Thyroid gland (tissue), 4 donors: Measurements from ENCODE around the gene MALT1. TPM values are rescaled to one million over a fixed set of nuclear protein-coding genes. Genes with fewer than 3 reads are reported as not detected.

ENCODE experiments used
- DNase-seq, 2 donors: peaks; one replicate each; pipeline ENCODE4 v3.0.0-alpha.2; 2019
- H3K27ac ChIP-seq, 3 donors: fragments of 200-600 bp; sonication (generic); 1 replicate in 2 of 3; 2 replicates in 1 of 3; pipeline ENCODE4 v1.5.1; 2016 to 2019; ENCODE audit warnings: mild to moderate bottlenecking in 1 of 3, moderate library complexity in 1 of 3
- H3K27me3 ChIP-seq: fragments of 200-600 bp; sonication (generic); one replicate; pipeline ENCODE4 v1.5.1; 2019
- H3K36me3 ChIP-seq, 2 donors: fragments of 200-600 bp; sonication (generic); one replicate each; pipeline ENCODE4 v1.5.1; 2016 to 2019
- H3K4me1 ChIP-seq, 2 donors: fragments of 200-600 bp; sonication (generic); one replicate each; pipeline ENCODE4 v1.5.1; 2017 to 2019
- H3K4me3 ChIP-seq, 3 donors: fragments of 200-600 bp; sonication (generic); replicated peaks in 1 of 3; 1 replicate in 2 of 3; 2 replicates in 1 of 3; pipeline ENCODE4 v1.5.1; 2016; ENCODE audit warnings: mild to moderate bottlenecking in 1 of 3
- H3K9me3 ChIP-seq: fragments of 200-600 bp; sonication (generic); one replicate; pipeline ENCODE4 v1.5.1; 2017
- CTCF ChIP-seq, 6 experiments: fragments of 200-600 bp in 3 of 6; fragments of 450-650 bp in 3 of 6; sonication (generic) in 3 of 6; IDR thresholded peaks; one replicate each; pipeline ENCODE4 v1.5.1; 2016 to 2019; ENCODE audit warnings: antibody characterized with exemption in 6 of 6, mild to moderate bottlenecking in 2 of 6, inconsistent platforms in 1 of 6, moderate library complexity in 1 of 6
- POLR2A ChIP-seq, 2 donors: fragments of 450-650 bp; IDR thresholded peaks; one replicate each; pipeline ENCODE4 v1.6.1; 2017; ENCODE audit warnings: antibody characterized with exemption in 2 of 2, mild to moderate bottlenecking in 2 of 2, moderate library complexity in 1 of 2
- WGBS, 2 donors: methylation state at CpG; one replicate each; pipeline ENCODE4 v1.1.5; 2017; 5-methylcytosine and 5-hydroxymethylcytosine counted together
- intact Hi-C: fragments of 100-400 bp; cut with DNase I; formaldehyde crosslinking; loops from one replicate; pipeline ENCODE4 v1.15.1; 2023
- total RNA-seq, 4 donors: library from RNA; depleted of rRNA; stranded (reverse); fragments of >200 nt; gene quantifications; one replicate each; pipeline ENCODE4 v1.2.3, GENCODE V29; 2016

Gene MALT1
- total RNA-seq, 4 donors from 2014 or later, result 26.3 to 42.1 (median 30.2) TPM

- Histone ChIP-seq H3K36me3 (peaks cover 3% of the 10 kb centered on the region in 2 donors), H3K4me3 (no peak overlapping the region), H3K9me3 (no peaks in the 10 kb centered on the region), H3K27me3 (no peaks in the 10 kb centered on the region), H3K27ac (no peak overlapping the region), H3K4me1 (no peaks in the 10 kb centered on the region)
- DNase-seq, result no peak
- TF ChIP-seq CTCF (IDR thresholded peaks at IDR 0.05) (no peak), POLR2A (IDR thresholded peaks at IDR 0.05) (no peak)
- WGBS, 2 donors, result 96 to 97% methylated on average over 5 of the region's 5 CpGs
- intact Hi-C loops, result no loop called here
Observed at GRCh38 chr18:58695772-58696171, 24.5 kb downstream of the MALT1 start.

GRCh38 chr18:58697146-58697545, 25.9 kb downstream of the MALT1 start:
- Histone ChIP-seq H3K36me3 (peaks cover 6 to 13% of the 10 kb centered on the region in 2 donors), H3K27me3 (no peaks in the 10 kb centered on the region), H3K4me1 (no peaks in the 10 kb centered on the region), H3K27ac (no peak overlapping the region), H3K9me3 (no peaks in the 10 kb centered on the region), H3K4me3 (no peak overlapping the region)
- WGBS, 2 donors, result 91 to 92% methylated on average over 4 of the region's 4 CpGs
- TF ChIP-seq CTCF (IDR thresholded peaks at IDR 0.05) (no peak), POLR2A (IDR thresholded peaks at IDR 0.05) (no peak)
- intact Hi-C loops, result no loop called here
- no peak for DNase-seq

GRCh38 chr18:58698701-58699193, 27.5 kb downstream of the MALT1 start:
- Histone ChIP-seq H3K27ac (no peak overlapping the region), H3K36me3 (peaks cover 6 to 13% of the 10 kb centered on the region in 2 donors), H3K4me1 (no peaks in the 10 kb centered on the region), H3K4me3 (no peak overlapping the region), H3K9me3 (no peaks in the 10 kb centered on the region), H3K27me3 (no peaks in the 10 kb centered on the region)
- DNase-seq, result no peak
- intact Hi-C loops, result no loop called here
- 89 to 94% methylated on average over 2 of the region's 2 CpGs for WGBS, 2 donors
- TF ChIP-seq POLR2A (IDR thresholded peaks at IDR 0.05) (no peak), CTCF (IDR thresholded peaks at IDR 0.05) (no peak)

GRCh38 chr18:58699551-58699950, 28.3 kb downstream of the MALT1 start:
- no peak overlapping the region for H3K4me3 ChIP-seq
- no peaks in the 10 kb centered on the region for H3K9me3 ChIP-seq
- 96 to 100% methylated on average over 1 of the region's 1 CpG for WGBS, 2 donors
- H3K36me3 ChIP-seq, result peaks cover 6 to 13% of the 10 kb centered on the region in 2 donors
- intact Hi-C loops, result no loop called here
- no peak for DNase-seq
- no peaks in the 10 kb centered on the region for H3K27me3 ChIP-seq
- H3K27ac ChIP-seq, result no peak overlapping the region
- H3K4me1 ChIP-seq, result no peaks in the 10 kb centered on the region
- TF ChIP-seq CTCF (IDR thresholded peaks at IDR 0.05) (no peak), POLR2A (IDR thresholded peaks at IDR 0.05) (no peak)

DNA sequence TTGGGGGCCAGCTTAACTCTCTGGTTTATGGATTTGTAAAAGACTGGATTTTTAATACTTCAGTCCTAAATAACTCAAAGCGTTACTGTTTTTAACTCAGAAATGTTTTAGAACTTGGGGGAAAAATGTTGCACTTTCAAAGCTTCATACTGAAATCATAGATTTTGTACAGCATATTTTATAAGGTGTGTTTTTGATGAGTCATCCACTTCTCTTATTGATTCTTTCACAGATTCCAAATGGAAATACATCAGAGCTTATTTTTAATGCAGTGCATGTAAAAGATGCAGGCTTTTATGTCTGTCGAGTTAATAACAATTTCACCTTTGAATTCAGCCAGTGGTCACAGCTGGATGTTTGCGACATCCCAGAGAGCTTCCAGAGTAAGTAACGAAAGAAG, 28.9 kb downstream of the MALT1 start:
- Histone ChIP-seq H3K9me3 (no peaks in the 10 kb centered on the region), H3K4me1 (no peaks in the 10 kb centered on the region), H3K27me3 (no peaks in the 10 kb centered on the region), H3K4me3 (no peak overlapping the region), H3K27ac (no peak overlapping the region), H3K36me3 (peaks cover 6 to 13% of the 10 kb centered on the region in 2 donors)
- TF ChIP-seq CTCF (IDR thresholded peaks at IDR 0.05) (no peak), POLR2A (IDR thresholded peaks at IDR 0.05) (no peak)
- no peak for DNase-seq
- 93 to 94% methylated on average over 4 of the region's 4 CpGs for WGBS, 2 donors
- intact Hi-C loops, result no loop called here
